ENCODE results near the gene ZFP91. TPM values are rescaled to one million over a fixed set of nuclear protein-coding genes. Genes with fewer than 3 reads are reported as not detected.
A peak's percentile ranks its signal among the peaks of the same experiment; 100 is the strongest.

The ZFP91 gene
- total and polyA plus RNA-seq, 2 of the 4 experiments (the other 2 are of a cell fraction), result 20.7 to 25.3 TPM

DNA sequence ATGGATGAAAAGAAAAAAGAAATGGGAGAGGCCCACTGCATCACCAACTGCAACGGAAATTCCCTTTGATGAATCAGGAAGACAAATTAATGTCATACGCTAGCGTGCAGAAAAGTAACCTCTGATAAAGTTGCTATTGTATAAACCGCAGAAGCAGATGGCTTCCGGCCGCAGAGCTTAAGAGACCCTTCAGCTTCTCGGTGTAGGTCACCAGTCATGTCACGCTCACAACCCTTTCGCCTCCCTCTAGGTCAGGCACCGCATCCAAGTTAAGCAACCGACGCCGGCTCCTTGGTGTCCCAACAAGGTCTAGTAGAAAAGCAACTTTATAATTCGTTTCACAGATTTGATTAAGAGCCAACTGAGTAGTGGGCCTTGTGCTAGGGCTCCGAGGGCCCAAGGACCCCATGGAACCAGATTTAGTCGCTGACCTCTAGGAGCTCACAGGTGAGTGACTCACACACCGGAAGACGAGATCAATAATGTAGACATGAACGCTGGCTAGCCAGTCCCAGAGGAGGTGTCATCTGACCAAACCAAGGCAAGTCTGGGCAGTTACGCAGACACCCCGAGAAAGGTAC, 1.2 kb upstream of the ZFP91 start (continued):
- peak; percentile 29; the same call in 1 of the 2 replicates for TF ChIP-seq NFE2L2 (IDR thresholded peaks at IDR 0.05; ENCODE audit: low read depth, low read length)
- no peak for TF ChIP-seq RCOR1 (IDR thresholded peaks at IDR 0.05; ENCODE audit: insufficient replicate concordance, low read length)

DNA sequence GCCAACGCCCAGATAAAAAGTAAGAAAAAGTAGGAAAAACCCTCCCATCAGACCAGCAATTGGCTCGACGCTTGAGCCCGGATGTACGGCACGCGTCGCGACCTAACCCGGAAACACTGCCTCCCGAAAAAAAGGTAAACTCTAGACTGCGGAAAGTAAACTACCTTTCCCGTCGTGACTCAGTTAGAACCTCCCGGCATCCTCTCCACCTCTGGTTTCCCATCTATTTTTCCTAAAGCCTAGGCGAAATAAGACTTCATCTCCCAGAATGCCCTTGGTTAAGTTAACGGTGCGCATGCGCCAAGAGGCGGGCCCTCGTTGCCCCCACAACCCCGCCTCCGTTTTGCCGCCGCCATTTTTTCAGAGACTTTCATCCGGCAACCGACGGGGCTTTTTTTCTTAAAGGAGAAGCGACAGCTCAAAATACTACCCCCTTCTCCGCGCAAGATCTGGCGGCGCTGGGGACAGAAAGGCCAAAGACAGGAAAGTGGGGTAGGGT, 678 bp upstream of the ZFP91 start:
- H3K14ac ChIP-seq (replicated peaks; ENCODE audit: low read depth, low read length), result peak overlapping the region; percentile 95
- H2BK15ac ChIP-seq (ENCODE audit: low read depth, low read length), result peak overlapping the region; percentile 51; the same call in 1 of the 3 replicates
- peaks cover 5% of the 10 kb centered on the region; the same call in 1 of the 2 replicates for H3K9me1 ChIP-seq (ENCODE audit: insufficient read depth, low read length)
- peak overlapping the region; percentile 98 for H3K4ac ChIP-seq (ENCODE audit: low read depth, low read length)
- peak overlapping the region; percentile 100 for H2AK9ac ChIP-seq (replicated peaks; ENCODE audit: low read depth, low read length, poor library complexity)
- ATAC-seq (ENCODE audit: low read depth) (peak; percentile 67), DNase-seq (peak; percentile 99)
- H3K56ac ChIP-seq (ENCODE audit: extremely low read depth, insufficient read depth, low read length), result peak overlapping the region; percentile 99
- BruUV-seq (replicated peaks), result no TSS peak
- H3K9ac ChIP-seq (ENCODE audit: low read depth, low read length), result peak overlapping the region; percentile 91
- H4K8ac ChIP-seq (ENCODE audit: low read depth in 2 of 2, low read length in 2 of 2), result peak overlapping the region; percentile 88 to 98
- peak overlapping the region; percentile 74 for H3K4me2 ChIP-seq (ENCODE audit: low read depth, low read length)
- peak overlapping the region; percentile 94 for H3K27ac ChIP-seq (ENCODE audit: insufficient read depth, low read length)
- H3K36me3 ChIP-seq (ENCODE audit: control insufficient read depth, insufficient read depth, low read length), result no peaks in the 10 kb centered on the region
- H2BK20ac ChIP-seq (ENCODE audit: low read depth, low read length), result peak overlapping the region; percentile 66; the same call in 1 of the 2 replicates
- peak overlapping the region; percentile 61 for H3K4me3 ChIP-seq (ENCODE audit: insufficient read depth, low read depth, low read length)
- H3K79me1 ChIP-seq (ENCODE audit: low read depth in 1 of 2, low read length in 2 of 2), result peaks cover 8 to 27% of the 10 kb centered on the region in 2 experiments; a peak in 3 of 4 replicates
- H3K9me3 ChIP-seq (ENCODE audit: control insufficient read depth, insufficient read depth, low read length), result no peaks in the 10 kb centered on the region
- peaks cover 7% of the 10 kb centered on the region for H4K20me1 ChIP-seq (ENCODE audit: insufficient read depth, low read length)
- CTCF ChIA-PET, result interaction anchor here (0.7 to 1.8 kb wide), 2 partner anchors 9 to 10 kb away, joined by 5 to 6 read pairs; no protein-coding TSS in a partner anchor
- H3K4me1 ChIP-seq (ENCODE audit: control insufficient read depth, insufficient read depth, low read length), result peaks cover 12% of the 10 kb centered on the region
- peak overlapping the region; percentile 91 for H4K5ac ChIP-seq (ENCODE audit: low read depth, low read length)
- intact Hi-C loops (cut with micrococcal nuclease), result loop anchor here (5.0 to 10.0 kb wide), 3 partner anchors 324 to 977 kb away; partner anchors contain the start of gene FAM111A
- H2AFZ ChIP-seq (replicated peaks; ENCODE audit: low read length, poor library complexity), result peak overlapping the region; percentile 96
- in situ Hi-C loops (cut with MboI; ENCODE audit: low sequenced_read_pairs), result loop anchor here (5.0 to 25.0 kb wide), 3 partner anchors 49 to 984 kb away; no protein-coding TSS in a partner anchor
- WGBS, 2 experiments (ENCODE audit: extremely low coverage in 2 of 2, insufficient read length in 1 of 2), result 2% methylated on average over 7 of the region's 33 CpGs; no CpG with 5 or more reads in 1 of the 2 experiments
- peak overlapping the region; percentile 97 for H4K91ac ChIP-seq (ENCODE audit: insufficient read depth, low read depth, low read length)
- peak overlapping the region; percentile 95 for H2BK5ac ChIP-seq (ENCODE audit: low read depth, low read length, poor library complexity, severe bottlenecking)
- H2BK120ac ChIP-seq (ENCODE audit: low read depth, low read length), result peak overlapping the region; percentile 91
- H3K27me3 ChIP-seq (ENCODE audit: control insufficient read depth, insufficient read depth, low read length), result no peaks in the 10 kb centered on the region
- peak overlapping the region; percentile 92 for H3K23ac ChIP-seq (ENCODE audit: low read depth, low read length)
- POLR2A ChIA-PET (ENCODE audit: unreplicated experiment), result interaction anchor here (1.0 kb wide), 1 partner anchor 51 kb away, joined by 4 read pairs; no protein-coding TSS in a partner anchor
- peak overlapping the region; percentile 94 for H2AK5ac ChIP-seq (ENCODE audit: low read depth, low read length)
- H3K18ac ChIP-seq (ENCODE audit: low read depth, low read length), result peak overlapping the region; percentile 78
- dilution Hi-C loops (cut with HindIII; ENCODE audit: low sequenced_read_pairs, unreplicated experiment), result no loop called here
- TF ChIP-seq RFX5 (IDR thresholded peaks at IDR 0.05; ENCODE audit: low read depth, low read length) (no peak), SMC3 (IDR thresholded peaks at IDR 0.05; ENCODE audit: low read depth, low read length) (no peak), NFE2L2 (IDR thresholded peaks at IDR 0.05; ENCODE audit: low read depth, low read length) (no peak), MXI1 (IDR thresholded peaks at IDR 0.05; ENCODE audit: borderline replicate concordance, low read depth, low read length) (no peak), MAFK (IDR thresholded peaks at IDR 0.05; ENCODE audit: low read depth, low read length) (no peak), CEBPB (IDR thresholded peaks at IDR 0.05; ENCODE audit: low read depth, low read length) (no peak), CHD1 (IDR thresholded peaks at IDR 0.05; ENCODE audit: low read depth, low read length) (peak; percentile 99), RCOR1 (IDR thresholded peaks at IDR 0.05; ENCODE audit: insufficient replicate concordance, low read length) (no peak), FOS (IDR thresholded peaks at IDR 0.05; ENCODE audit: low read depth, low read length) (no peak), POLR2A (IDR thresholded peaks at IDR 0.05; ENCODE audit: low read depth, low read length) (peak; percentile 36; the same call in 1 of the 2 replicates), BHLHE40 (IDR thresholded peaks at IDR 0.05; ENCODE audit: low read depth, low read length) (peak; percentile 97)
- TF ChIP-seq, protein P1, sequence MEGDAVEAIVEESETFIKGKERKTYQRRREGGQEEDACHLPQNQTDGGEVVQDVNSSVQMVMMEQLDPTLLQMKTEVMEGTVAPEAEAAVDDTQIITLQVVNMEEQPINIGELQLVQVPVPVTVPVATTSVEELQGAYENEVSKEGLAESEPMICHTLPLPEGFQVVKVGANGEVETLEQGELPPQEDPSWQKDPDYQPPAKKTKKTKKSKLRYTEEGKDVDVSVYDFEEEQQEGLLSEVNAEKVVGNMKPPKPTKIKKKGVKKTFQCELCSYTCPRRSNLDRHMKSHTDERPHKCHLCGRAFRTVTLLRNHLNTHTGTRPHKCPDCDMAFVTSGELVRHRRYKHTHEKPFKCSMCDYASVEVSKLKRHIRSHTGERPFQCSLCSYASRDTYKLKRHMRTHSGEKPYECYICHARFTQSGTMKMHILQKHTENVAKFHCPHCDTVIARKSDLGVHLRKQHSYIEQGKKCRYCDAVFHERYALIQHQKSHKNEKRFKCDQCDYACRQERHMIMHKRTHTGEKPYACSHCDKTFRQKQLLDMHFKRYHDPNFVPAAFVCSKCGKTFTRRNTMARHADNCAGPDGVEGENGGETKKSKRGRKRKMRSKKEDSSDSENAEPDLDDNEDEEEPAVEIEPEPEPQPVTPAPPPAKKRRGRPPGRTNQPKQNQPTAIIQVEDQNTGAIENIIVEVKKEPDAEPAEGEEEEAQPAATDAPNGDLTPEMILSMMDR (conservative IDR thresholded peaks at IDR 0.05; ENCODE audit: low read depth, low read length), result no peak
- TF ChIP-seq, protein P2, sequence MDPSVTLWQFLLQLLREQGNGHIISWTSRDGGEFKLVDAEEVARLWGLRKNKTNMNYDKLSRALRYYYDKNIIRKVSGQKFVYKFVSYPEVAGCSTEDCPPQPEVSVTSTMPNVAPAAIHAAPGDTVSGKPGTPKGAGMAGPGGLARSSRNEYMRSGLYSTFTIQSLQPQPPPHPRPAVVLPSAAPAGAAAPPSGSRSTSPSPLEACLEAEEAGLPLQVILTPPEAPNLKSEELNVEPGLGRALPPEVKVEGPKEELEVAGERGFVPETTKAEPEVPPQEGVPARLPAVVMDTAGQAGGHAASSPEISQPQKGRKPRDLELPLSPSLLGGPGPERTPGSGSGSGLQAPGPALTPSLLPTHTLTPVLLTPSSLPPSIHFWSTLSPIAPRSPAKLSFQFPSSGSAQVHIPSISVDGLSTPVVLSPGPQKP (IDR thresholded peaks at IDR 0.05; ENCODE audit: borderline replicate concordance, low read depth, low read length), result no peak
